Loucy (cell line): ENCODE results near the gene SYNE2.

Source experiments
- H2AFZ ChIP-seq: fragments of 200-600 bp; sonication (generic); 2 replicates; pipeline ENCODE4 v1.6.0; 2016; ENCODE audit warnings: antibody characterized with exemption, mild to moderate bottlenecking, low read length, moderate library complexity
- H3F3A ChIP-seq: fragments of 200-600 bp; 2 replicates; pipeline ENCODE4 v1.6.0; 2016; ENCODE audit warnings: antibody characterized with exemption, low read depth, mild to moderate bottlenecking
- H3K27me3 ChIP-seq: fragments of 200-600 bp; sonication (generic); 2 replicates; pipeline ENCODE4 v1.6.1; 2014; ENCODE audit warnings: low read length, mild to moderate bottlenecking; ENCODE audit not compliant: insufficient read depth, poor library complexity, severe bottlenecking
- H3K36me3 ChIP-seq: fragments of 200-600 bp; sonication (generic); 2 replicates; pipeline ENCODE4 v1.6.1; 2016; ENCODE audit warnings: low read length; ENCODE audit not compliant: insufficient read depth
- H3K4me1 ChIP-seq: fragments of 200-600 bp; sonication (generic); 2 replicates; pipeline ENCODE4 v1.5.1; 2014; ENCODE audit warnings: low read length, mild to moderate bottlenecking; ENCODE audit not compliant: insufficient read depth, poor library complexity, severe bottlenecking
- H3K4me2 ChIP-seq: fragments of 200-600 bp; sonication (generic); 2 replicates; pipeline ENCODE4 v1.6.0; 2014; ENCODE audit warnings: antibody characterized with exemption, low read length, low read depth, mild to moderate bottlenecking; ENCODE audit not compliant: poor library complexity, severe bottlenecking
- H3K4me3 ChIP-seq: fragments of 200-600 bp; sonication (generic); 2 replicates; pipeline ENCODE4 v1.5.1; 2014; ENCODE audit warnings: low read length, mild to moderate bottlenecking, mixed read lengths; ENCODE audit not compliant: poor library complexity, severe bottlenecking
- H3K79me2 ChIP-seq: fragments of 200-600 bp; sonication (generic); 2 replicates; pipeline ENCODE4 v1.6.1; 2014; ENCODE audit warnings: low read length; ENCODE audit not compliant: insufficient read depth
- H3K9ac ChIP-seq: fragments of 200-600 bp; sonication (generic); 2 replicates; pipeline ENCODE4 v1.6.0; 2014; ENCODE audit warnings: mild to moderate bottlenecking, low read depth, low read length, moderate library complexity; ENCODE audit not compliant: poor library complexity, severe bottlenecking
- H3K9me2 ChIP-seq: fragments of 200-600 bp; sonication (generic); replicated peaks from 2 replicates; pipeline ENCODE4 v1.6.1; 2016; ENCODE audit warnings: low read depth, low read length, mixed read lengths
- H3K9me3 ChIP-seq: fragments of 200-600 bp; sonication (generic); 2 replicates; pipeline ENCODE4 v1.6.1; 2014; ENCODE audit warnings: mild to moderate bottlenecking, antibody characterized with exemption, low read length, low read depth; ENCODE audit not compliant: insufficient read depth
- H4K20me1 ChIP-seq: fragments of 200-600 bp; sonication (generic); 2 replicates; pipeline ENCODE4 v1.6.0; 2014; ENCODE audit warnings: antibody characterized with exemption, low read length, mild to moderate bottlenecking; ENCODE audit not compliant: insufficient read depth, poor library complexity, severe bottlenecking
- EZH2phosphoT487 ChIP-seq: fragments of 200-600 bp; IDR thresholded peaks from 2 replicates; pipeline ENCODE4 v1.6.1; 2018; ENCODE audit warnings: antibody characterized with exemption, mild to moderate bottlenecking, moderate library complexity, borderline replicate concordance
- TF ChIP-seq, protein P1 (sequence below): fragments of 200-600 bp; sonication (generic); conservative IDR thresholded peaks from 2 replicates; pipeline ENCODE4 v1.5.1; 2014; ENCODE audit warnings: mild to moderate bottlenecking, antibody characterized with exemption, low read length

SYNE2 gene

GRCh38 chr14:63923422-63923752 is 70.6 kb downstream of the SYNE2 start:
- TF ChIP-seq, protein P1, sequence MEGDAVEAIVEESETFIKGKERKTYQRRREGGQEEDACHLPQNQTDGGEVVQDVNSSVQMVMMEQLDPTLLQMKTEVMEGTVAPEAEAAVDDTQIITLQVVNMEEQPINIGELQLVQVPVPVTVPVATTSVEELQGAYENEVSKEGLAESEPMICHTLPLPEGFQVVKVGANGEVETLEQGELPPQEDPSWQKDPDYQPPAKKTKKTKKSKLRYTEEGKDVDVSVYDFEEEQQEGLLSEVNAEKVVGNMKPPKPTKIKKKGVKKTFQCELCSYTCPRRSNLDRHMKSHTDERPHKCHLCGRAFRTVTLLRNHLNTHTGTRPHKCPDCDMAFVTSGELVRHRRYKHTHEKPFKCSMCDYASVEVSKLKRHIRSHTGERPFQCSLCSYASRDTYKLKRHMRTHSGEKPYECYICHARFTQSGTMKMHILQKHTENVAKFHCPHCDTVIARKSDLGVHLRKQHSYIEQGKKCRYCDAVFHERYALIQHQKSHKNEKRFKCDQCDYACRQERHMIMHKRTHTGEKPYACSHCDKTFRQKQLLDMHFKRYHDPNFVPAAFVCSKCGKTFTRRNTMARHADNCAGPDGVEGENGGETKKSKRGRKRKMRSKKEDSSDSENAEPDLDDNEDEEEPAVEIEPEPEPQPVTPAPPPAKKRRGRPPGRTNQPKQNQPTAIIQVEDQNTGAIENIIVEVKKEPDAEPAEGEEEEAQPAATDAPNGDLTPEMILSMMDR, result no peak
- no peak for TF ChIP-seq EZH2phosphoT487
- Histone ChIP-seq H3K36me3 (0 out of 2 replicates have a peak, but pooled peaks cover 4% of the 10 kb centered on the region), H3K4me1 (no peaks in the 10 kb centered on the region), H3K9ac (no peak overlapping the region), H3K4me2 (no peak overlapping the region), H2AFZ (no peak overlapping the region), H3K9me2 (no peaks in the 10 kb centered on the region), H3K79me2 (no peaks in the 10 kb centered on the region), H4K20me1 (no peaks in the 10 kb centered on the region), H3K4me3 (no peak overlapping the region), H3F3A (no peaks in the 10 kb centered on the region), H3K27me3 (no peaks in the 10 kb centered on the region), H3K9me3 (no peaks in the 10 kb centered on the region; the same call in 1 of the 2 replicates)

DNA sequence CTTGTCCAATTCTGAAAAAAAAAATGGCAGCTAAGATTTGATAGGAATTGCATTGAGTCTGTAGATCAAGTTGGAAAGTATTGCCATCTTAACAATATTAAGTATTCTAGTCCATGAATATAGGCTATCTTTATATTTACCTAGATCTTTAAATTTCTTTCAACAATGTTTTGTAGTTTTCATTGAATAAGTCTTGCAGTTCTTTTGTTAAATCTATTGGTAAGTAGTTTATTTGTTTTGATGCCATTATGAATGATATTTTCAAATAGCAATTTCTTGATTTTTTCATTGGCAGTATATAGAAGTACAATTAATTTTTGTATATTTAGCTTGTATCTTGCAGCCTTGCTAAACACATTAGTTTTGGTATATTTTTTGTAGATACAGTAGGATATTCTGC is 71.6 kb downstream of the SYNE2 start:
- no peaks in the 10 kb centered on the region; the same call in 1 of the 2 replicates for H3K9me3 ChIP-seq
- no peaks in the 10 kb centered on the region for H3K9me2 ChIP-seq
- no peaks in the 10 kb centered on the region for H3K79me2 ChIP-seq
- no peak overlapping the region for H3K4me2 ChIP-seq
- no peaks in the 10 kb centered on the region for H4K20me1 ChIP-seq
- no peaks in the 10 kb centered on the region for H3F3A ChIP-seq
- H3K4me1 ChIP-seq, result no peaks in the 10 kb centered on the region
- H3K9ac ChIP-seq, result no peak overlapping the region
- no peak overlapping the region for H3K4me3 ChIP-seq
- no peaks in the 10 kb centered on the region for H3K27me3 ChIP-seq
- H3K36me3 ChIP-seq, result 0 out of 2 replicates have a peak, but pooled peaks cover 4% of the 10 kb centered on the region
- no peak overlapping the region for H2AFZ ChIP-seq
- no peak for TF ChIP-seq EZH2phosphoT487
- TF ChIP-seq, protein P1, result no peak

DNA sequence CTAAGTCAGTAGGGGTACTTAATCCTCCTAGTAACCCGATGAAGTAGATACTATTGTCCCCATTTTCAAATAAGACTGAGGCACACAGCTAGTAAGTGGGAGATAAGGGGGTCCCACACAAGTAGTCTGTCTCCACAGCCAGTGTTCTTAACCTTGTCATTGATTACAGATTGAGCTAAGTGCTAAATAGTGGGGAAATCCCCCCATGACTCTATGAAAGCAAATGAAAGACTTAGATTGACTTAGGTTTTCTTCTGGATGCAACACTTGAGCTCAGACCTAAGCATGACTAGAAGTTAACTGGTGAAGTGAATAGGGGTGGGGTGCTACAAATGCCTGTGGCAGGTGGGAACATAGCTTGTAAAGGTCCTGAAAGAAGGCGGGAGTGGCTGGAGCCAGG is 73.8 kb downstream of the SYNE2 start:
- H3K27me3 ChIP-seq, result no peaks in the 10 kb centered on the region
- H3K4me1 ChIP-seq, result no peaks in the 10 kb centered on the region
- no peaks in the 10 kb centered on the region; the same call in 1 of the 2 replicates for H3K9me3 ChIP-seq
- no peak overlapping the region for H3K9ac ChIP-seq
- H2AFZ ChIP-seq, result no peak overlapping the region
- H3K79me2 ChIP-seq, result no peaks in the 10 kb centered on the region
- 0 out of 2 replicates have a peak, but pooled peaks cover 4% of the 10 kb centered on the region for H3K36me3 ChIP-seq
- no peak overlapping the region for H3K4me2 ChIP-seq
- H3K9me2 ChIP-seq, result no peaks in the 10 kb centered on the region
- TF ChIP-seq, protein P1, result no peak
- H3K4me3 ChIP-seq, result no peak overlapping the region
- H3F3A ChIP-seq, result no peaks in the 10 kb centered on the region
- no peaks in the 10 kb centered on the region for H4K20me1 ChIP-seq
